ENCODE results near the gene LY6G6C. TPM values are rescaled to one million over a fixed set of nuclear protein-coding genes. Genes with fewer than 3 reads are reported as not detected.
A peak's percentile ranks its signal among the peaks of the same experiment; 100 is the strongest.

LY6G6C gene
- total RNA-seq, 1 donor = not detected

GRCh38 chr6:31693535-31693934 is 28.0 kb downstream of the LY6G6C start:
- no peak for DNase-seq (ENCODE audit: low read depth)
- no peak overlapping the region for H3K4me3 ChIP-seq (ENCODE audit: low read depth, low read length)
- no peak for TF ChIP-seq CTCF (IDR thresholded peaks at IDR 0.05; ENCODE audit: insufficient read depth, low read depth, low read length)

GRCh38 chr6:31692886-31693285 is 28.7 kb downstream of the LY6G6C start:
- no peak for DNase-seq (ENCODE audit: low read depth)

GRCh38 chr6:31692353-31692752 is 29.2 kb downstream of the LY6G6C start:
- H3K4me3 ChIP-seq (ENCODE audit: low read depth, low read length) = no peak overlapping the region
- no peak for TF ChIP-seq CTCF (IDR thresholded peaks at IDR 0.05; ENCODE audit: insufficient read depth, low read depth, low read length)
- DNase-seq (ENCODE audit: low read depth) = no peak

More at GRCh38 chr6:31692886-31693285, 28.7 kb downstream of the LY6G6C start:
- TF ChIP-seq CTCF (IDR thresholded peaks at IDR 0.05; ENCODE audit: insufficient read depth, low read depth, low read length) = no peak
- H3K4me3 ChIP-seq (ENCODE audit: low read depth, low read length) = no peak overlapping the region

- no peak for DNase-seq (ENCODE audit: low read depth)
- no peak overlapping the region for H3K4me3 ChIP-seq (ENCODE audit: low read depth, low read length)
- no peak for TF ChIP-seq CTCF (IDR thresholded peaks at IDR 0.05; ENCODE audit: insufficient read depth, low read depth, low read length)
Observed at GRCh38 chr6:31691564-31692108, 29.9 kb downstream of the LY6G6C start.

- DNase-seq (ENCODE audit: low read depth) = no peak
- H3K4me3 ChIP-seq (ENCODE audit: low read depth, low read length) = no peak overlapping the region
- no peak for TF ChIP-seq CTCF (IDR thresholded peaks at IDR 0.05; ENCODE audit: insufficient read depth, low read depth, low read length)
Observed at GRCh38 chr6:31691078-31691463, 30.5 kb downstream of the LY6G6C start.

- H3K4me3 ChIP-seq (ENCODE audit: low read depth, low read length) = no peak overlapping the region
- TF ChIP-seq CTCF (IDR thresholded peaks at IDR 0.05; ENCODE audit: insufficient read depth, low read depth, low read length) = no peak
- DNase-seq (ENCODE audit: low read depth) = peak; percentile 19
Observed at GRCh38 chr6:31690231-31691077, 31.1 kb downstream of the LY6G6C start.

All from fibroblast of villous mesenchyme (primary cell).